GM21737 (cell line): Measurements from ENCODE around the gene SOCS6.
"Not testable (repeated sequence)": the region's sequence is repeated elsewhere in the genome, so short reads cannot be mapped to it uniquely, and the experiment has no call there.

Source experiments
- ATAC-seq: cut with Tn5 transposase; IDR thresholded peaks from one replicate; pipeline ENCODE4 v1.9.1; 2021; ENCODE audit warnings: mild to moderate bottlenecking, moderate library complexity; ENCODE audit not compliant: unreplicated experiment

SOCS6 gene

DNA sequence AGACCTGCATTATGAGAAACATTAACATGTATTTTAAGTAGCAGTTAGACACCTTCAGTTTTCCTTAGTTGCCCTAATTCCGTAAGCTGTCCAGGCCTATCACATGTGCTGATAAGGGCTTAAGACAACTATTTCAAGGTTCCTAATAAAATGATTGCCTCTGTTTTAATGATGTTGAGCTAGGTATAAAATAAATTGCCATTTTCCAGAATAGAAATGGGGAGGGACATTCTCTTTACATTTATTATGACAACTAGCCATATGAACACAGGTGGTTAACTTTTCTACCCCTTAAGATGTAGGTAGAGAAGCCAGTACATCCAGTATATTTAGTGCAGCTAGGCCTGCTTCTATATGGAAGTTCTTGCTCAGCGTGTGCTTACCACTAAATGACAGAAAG is 65.9 kb downstream of the SOCS6 start:
- no peak for ATAC-seq

DNA sequence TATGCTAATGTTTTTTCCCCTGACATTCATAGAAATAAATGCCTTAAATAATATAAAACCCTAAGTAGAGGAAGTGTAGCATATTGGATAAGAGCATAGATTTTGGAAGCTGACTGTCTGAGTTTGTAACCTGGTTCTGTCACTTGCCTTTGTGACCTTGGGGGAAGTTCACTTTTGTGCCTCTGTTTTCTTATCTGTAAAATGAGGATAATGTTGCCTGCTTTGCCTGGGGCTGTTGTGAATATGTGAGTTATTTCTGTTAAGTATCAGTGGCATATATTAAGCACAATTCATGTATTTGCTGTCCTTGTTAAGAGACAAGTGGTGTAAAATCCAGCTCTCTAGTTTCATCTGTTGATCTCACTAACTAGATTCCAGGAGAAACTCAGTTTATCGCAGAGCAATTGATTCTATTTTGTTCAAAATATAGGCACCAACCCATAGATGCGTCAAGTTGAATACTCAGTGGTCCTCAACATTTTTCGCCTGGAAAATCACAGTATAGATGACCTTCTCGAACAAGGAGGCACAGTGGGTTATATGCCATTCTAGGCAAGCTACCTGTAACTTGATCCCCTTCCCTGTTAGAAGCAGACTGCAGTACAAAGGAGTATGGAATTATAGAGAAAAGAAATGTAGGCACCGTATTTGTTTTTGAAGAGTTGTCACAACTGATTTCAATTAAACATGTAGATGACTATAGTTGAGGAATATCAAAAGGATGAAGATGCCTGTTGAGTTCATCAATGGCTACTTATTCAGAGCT is 67.0 kb downstream of the SOCS6 start:
- no peak for ATAC-seq

DNA sequence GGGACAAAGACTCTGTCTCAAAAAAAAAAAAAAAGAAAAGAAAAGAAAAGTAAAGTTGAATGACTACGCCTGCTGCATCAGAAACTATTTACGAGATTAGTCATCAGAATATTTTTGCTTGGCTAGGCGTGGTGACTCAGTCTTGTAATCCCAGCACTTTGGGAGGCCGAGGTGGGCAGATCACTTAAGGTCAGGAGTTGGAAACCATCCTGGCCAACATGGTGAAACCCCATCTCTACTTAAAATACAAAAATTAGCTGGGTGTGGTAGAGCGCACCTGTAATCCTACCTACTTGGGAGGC is 69.2 kb downstream of the SOCS6 start:
- not testable (repeated sequence) for ATAC-seq

DNA sequence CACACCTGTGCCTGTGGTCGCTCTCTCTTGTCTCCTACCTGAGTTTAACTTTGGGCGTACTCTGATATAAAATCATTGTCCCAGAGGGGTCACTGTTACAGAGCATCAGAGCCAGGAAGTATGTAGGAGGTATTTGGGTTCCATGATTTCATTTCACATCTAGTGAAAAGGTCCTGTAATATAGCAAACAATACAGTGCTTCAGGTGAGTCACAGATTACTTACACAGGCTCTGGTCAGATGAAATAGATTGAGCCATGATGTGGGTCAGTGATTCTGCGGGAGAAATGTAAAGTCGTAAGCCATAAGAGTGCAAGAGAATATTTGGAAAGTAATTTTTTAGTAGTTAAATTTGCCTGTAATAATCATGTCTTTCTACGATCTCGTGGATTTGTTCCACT is 70.2 kb downstream of the SOCS6 start:
- no peak for ATAC-seq

DNA sequence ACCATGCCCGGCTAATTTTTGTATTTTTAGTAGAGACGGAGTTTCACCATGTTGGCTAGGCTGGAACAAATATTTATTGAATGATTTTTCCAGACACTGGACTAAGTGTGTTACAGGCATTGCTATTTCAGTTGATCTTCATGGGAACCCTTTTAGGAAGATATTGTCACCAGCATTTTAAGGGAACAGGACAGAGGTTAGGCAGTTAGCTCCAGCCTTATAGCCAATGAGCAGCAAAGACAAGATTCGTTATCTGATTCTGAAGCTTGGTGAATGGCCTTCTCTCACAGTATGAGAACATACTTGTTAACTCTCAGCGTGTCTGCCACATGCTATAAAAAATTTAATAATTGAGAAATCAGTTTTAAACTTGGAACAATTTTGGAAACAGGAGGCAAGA is 73.4 kb downstream of the SOCS6 start:
- ATAC-seq: no peak

DNA sequence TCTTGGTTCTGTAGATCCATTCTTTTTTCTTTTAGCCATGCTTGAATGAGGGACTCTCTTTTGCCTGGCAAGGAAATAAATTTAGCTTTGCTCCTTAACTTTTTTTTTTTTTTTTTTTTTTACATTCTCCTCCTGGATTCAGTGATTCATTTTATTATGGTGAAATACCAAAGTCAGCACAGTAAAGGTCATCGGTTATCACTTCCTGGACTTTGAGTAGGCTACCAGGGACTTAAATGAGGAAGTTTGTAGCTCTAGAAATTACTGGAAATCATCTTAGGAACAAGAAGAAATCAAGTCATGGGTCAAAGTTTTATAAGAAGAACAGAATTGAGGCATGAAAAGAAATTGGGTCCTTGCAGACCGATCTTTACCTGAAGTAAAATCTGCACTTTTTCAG is 75.0 kb downstream of the SOCS6 start:
- no peak for ATAC-seq

DNA sequence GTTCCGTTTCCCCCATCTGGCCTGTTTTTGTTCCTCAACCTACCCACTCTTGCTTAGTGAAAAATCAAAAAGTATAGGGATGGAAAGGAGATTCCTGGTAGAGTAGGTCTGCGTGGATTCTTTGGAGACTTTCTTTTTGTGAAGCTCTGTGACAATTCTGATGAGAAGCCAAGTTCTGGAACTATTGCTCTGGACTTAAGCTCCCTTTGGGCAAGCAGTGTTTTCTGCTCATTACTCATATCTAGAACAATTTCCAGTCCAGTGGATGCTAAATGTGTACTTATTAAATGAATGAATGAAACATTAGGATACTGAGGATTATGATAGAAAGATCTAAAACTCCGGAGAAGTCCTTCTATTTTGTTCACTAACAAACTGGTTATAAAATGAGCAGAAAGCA is 76.5 kb downstream of the SOCS6 start:
- ATAC-seq: no peak

DNA sequence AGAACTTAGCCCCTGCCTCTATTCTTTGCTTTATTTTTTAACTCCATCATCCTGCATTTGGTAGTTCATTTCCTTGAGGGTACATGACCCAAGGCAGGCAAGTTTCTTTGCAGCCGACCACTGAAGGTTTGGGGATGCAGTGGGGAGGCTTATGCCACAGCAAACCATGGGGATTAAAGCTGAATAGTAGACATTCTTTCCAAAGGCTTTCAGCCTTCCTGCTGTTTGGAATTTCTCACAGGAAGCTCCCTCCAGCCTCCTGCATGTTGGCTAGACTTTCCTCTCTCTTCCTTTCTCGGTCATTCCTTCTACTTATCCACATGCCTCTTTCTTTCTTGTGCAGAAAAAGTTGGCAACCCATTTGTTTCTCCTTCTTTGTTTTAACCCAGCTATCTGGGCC is 77.3 kb downstream of the SOCS6 start:
- no peak for ATAC-seq

DNA sequence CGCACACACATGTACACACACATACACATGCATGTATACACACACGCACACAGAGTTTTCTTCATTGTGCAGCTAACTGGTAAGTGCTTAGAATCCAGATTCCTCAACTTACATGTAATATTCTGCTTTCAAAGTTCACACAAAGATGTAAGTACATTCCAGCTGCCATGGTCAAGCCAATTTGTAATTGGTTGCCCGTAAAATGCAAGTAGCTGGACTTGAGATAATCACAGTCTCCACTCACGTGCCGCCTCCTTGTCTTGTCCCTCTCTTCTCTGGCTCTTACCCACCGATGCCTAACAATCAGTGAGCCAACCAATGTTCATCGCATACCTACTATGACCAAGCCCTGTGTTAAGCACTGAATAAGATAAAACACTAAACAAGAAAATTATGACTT is 77.8 kb downstream of the SOCS6 start:
- no peak for ATAC-seq

DNA sequence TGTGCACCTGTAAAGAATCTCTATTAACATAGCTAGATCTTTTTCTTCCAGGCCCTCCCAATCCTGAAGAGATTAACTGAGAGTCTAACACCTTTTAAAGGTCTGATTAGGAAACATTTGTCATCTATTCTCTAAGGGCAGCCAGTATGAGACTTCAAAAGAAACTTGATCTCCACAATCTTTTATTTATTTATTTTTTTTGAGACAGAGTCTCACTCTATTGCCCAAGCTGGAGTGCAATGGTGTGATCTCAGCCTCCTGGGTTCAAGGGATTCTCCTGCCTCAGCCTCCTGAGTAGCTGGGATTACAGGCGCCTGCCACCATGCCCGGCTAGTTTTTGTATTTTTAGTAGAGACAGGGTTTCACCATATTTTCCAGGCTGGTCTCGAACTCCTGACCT is 78.5 kb downstream of the SOCS6 start:
- ATAC-seq: not testable (repeated sequence)

DNA sequence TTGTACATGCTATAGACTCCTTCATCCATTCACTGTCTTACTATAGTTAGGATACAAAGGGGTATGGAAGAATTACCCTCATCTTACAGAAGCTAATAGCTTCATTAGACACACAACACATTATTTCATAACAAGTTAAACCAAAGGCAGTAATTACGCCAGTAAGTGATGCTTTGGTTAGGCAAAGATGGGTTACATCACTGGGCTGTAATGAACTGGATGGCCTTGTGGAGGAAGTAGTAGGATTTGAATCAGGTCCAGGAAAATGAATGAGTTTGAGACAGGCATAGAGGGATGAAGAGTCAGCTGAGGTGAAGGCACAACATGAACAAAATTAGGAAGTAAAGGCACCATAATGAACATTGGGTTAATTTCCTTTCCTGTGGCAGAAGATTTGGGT is 80.1 kb downstream of the SOCS6 start:
- no peak for ATAC-seq

DNA sequence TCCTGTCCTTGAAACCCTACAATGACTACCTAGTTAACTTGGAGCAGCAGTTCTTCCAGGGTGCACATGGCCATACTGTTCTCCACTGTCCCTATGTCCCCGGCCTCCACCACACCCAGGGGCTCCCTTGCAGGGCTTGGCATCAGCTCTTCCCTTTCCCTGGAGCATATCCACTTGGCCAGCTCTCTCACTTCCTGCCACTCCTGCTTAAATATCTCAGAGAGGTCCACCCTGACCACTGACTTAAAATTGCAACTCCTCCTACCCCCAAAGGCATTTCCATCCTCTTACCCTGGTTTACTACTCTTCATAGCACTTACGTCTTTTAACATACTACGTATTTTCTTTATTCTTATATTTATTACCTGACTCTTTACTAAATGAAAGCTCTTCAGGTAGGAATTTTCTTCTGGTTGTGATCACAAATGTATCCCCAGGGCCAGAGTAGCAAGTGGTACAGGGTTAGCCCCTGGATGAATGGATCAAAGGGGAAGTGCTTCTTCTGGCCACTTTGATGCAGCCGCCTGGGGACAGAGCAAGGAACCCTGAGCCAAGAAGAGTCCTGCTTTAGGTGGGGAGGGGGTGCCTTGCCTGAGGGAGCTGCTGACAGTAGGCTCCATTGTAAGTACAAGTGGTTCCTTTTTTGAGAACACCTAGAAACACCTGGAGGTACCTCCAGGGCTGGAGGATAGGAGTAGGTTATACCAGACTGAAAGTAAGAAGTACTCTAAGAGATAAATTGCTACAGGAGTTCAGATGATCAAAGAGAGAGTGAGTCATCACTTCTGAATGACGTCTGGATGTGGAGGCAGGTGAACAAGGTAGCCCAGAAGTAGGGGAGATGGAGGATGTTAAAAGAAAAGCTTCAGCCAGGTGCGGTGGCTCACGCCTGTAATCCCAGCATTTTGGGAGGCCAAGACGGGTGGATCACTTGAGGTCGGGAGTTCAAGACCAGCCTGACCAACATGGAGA is 82.2 kb downstream of the SOCS6 start:
- ATAC-seq: no peak

DNA sequence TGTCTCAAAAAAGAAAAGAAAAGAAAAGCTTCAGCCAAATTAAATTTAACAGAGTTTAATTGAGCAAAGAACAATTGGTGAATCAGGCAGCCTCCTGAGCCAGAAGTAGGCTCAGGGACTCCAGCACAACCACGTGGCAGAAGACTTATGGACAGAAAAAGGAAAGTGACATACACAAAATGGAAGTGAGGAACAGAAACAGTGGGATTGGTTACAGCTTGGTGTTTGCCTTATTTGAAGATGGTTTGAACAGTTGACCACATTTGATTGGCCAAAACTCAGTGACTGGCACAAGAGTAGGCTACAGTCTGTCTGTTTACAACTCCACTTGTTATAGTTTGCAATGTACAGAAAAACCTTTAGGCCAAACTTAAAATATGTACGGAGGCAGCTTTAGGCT is 83.1 kb downstream of the SOCS6 start:
- no peak for ATAC-seq

DNA sequence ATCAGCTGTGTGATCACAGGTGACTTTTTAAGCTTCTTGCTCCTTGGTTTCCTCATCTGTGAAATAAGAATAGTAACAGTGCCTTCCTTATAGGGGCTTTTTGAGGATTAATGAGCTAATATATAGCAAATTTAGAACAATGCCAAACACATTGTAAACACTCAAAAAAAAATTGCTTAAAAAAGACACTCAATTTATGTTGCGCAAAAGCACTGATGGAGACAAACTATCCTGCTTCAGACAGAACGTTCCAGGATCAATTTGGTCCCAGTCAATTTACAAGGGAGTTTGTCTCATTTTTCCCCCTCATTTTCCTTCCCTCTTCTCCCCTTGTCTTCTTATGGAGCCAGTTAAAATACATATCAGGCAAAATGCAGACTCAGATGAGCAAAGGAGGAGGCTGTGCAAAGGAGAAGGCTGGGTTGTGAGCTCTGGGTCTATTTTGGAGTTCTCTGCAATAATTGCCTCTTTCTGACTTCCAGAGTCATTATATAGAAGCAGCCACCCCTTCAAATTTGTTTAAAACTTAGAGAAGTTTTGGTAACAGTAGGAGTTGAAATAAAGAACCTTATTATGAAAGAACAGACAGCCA is 83.7 kb downstream of the SOCS6 start:
- ATAC-seq: no peak

DNA sequence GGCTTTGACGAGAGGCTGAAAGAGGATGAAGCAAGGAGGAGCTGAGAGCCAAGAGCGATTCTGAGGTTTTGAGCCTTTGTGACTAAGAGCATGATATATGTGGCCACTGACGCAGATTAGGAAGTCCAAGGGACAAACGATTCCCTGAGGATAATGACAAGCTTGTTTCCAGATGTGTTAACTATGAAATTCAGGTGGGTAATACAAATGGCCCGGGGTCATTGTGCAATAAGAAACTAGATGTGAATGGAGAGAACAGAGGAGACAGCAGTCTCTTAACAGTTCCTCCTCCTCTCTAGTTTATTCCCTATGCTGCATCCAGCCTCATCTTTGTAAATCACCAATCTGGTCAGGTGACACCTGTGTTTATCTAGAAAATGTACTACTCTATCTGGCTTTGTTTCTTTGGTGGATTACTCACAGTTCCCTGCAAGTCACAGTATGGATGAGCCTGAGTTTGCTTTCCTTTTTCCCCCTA is 84.2 kb downstream of the SOCS6 start:
- ATAC-seq: no peak

DNA sequence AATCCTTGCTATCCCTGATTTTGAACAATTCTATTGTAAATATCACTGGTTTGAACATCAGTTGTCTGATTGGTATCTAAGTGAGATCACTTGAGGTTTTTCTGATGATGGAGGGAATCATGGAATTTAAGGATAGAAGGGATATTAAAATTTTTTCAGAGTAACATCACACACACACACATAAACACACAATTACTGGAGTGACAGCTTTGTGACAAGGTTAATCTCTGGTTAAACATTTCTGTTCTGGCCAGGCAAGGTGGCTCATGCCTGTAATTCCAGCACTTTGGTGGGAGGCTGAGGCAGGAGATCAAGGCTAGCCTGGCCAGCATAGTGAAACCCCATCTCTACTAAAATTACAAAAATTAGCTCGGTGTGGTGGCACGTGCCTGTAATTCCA is 85.3 kb downstream of the SOCS6 start:
- ATAC-seq: no peak

DNA sequence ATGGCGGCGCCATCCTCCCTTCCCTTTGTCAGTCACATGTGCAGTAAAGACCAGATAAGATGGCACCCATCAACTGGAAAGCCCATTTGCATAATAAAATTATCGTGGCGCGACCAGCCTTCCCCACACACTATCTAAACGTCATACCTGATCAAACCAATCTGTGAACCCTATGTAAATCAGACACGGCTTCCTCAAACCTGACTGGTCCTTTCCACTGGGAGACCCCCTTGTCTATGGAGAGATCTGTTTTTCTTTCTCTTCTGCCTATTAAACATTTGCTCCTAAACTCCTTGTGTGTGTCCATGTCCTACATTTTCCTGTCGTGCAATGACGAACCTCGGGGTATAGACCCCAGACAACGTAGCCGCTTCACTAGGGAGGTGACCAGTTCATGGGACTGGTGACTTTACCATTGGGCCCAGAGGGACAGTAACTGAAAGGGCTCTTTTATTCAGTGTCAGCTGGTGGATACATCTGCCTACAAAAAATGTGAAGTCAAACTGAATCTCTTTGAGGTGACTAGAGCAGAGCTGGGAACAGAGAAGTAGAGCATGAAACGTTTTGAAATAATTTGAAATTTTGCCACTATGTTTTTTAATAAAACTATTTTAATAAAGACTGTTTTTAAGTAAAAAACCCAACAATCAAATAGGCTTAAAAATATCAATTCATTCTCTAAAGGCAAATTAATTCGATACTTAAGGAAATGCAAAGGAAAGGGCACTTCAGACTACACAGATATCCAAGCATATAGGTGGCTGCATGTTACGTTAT is 87.5 kb downstream of the SOCS6 start:
- no peak for ATAC-seq

DNA sequence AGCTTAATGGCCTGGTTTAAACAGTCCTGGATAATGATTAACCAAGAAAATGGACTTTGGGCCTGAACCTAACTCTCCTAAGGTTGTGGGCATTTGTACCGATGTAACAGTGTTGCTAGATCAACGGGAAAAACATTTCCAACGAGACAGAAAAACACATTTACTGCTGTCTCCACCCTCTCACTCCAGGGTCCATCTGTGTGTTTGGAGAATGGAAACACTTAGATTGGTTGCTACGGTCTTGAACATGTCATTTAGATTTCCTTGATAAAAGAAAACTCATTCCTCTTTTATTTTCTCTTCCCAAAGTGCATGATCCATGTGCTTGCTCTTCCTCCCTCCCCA is 88.0 kb downstream of the SOCS6 start:
- ATAC-seq: no peak

DNA sequence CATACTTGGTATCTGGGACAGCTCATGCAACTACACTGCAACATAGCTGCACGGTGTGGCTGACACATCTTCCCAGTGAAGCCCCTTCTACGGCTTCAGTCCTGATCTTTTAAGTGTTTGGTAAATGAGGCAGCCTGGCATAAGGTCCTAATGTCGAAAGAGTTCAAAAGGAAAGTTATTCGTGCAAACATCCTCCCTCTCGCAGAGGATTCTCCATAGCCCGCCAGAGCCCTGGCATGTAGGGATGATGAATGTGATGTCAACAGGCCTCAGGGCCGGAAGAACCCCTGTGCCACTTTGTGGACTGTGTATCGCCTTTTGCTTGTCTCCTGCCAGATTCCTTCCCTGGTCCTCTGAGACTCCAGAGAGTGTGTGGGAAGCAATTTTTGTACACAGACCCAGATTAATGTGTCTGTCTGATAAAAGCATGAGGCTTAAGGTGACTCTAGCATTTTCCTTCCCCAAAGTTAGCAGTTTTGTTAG is 88.5 kb downstream of the SOCS6 start:
- no peak for ATAC-seq

DNA sequence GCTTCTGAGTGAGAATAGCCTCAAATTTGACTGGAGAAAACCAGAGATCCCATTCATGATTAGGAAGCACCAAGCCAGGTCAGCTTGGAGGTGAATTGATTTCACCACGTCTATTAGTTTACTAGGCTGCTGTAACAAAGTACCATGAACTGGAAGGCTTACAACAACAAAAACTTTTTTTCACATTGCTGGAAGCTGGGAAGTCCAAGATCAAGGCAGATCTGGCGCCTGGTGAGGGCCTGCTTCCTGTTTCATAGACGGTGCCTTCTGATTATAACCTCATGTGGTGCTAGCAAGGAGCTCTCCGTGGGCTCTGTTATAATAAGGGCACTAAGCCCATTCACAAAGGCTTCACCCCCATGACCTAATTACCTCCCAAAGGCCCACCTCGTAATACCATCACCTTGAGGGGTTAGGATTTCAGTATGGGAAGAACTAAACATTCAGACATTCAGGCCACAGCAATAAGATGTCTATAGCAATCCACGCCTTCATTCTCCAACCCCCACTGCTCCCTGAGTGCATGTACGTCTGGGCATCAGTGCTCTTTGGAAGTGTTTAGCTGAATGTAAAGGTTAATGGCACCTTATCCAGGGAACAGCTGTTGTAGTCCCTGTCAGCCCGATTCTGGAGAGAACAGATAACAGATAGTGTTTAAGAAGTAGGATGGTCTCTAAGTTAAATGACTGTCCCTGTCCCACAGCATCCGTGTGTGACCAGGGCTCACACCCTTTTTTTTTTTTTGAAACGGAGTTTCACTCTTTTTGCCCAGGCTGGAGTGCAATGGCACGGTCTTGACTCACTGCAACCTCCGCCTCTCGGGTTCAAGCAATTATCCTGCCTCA is 89.2 kb downstream of the SOCS6 start:
- no peak for ATAC-seq
